ENCODE results near the gene HMGN3.

- TF ChIP-seq CTCF (IDR thresholded peaks at IDR 0.05) (no peak), POLR2A (IDR thresholded peaks at IDR 0.05) (no peak)
Observed at GRCh38 chr6:79260772-79261171, 26.3 kb upstream of the HMGN3 start.

All from uterus (tissue), 2 donors.